K562 (cell line): ENCODE measurements around the gene TMEM38B. TPM values are rescaled to one million over a fixed set of nuclear protein-coding genes. Genes with fewer than 3 reads are reported as not detected.

Experiments
- ATAC-seq: fragments of 200-7000 bp; cut with Tn5 transposase; 3 replicates; pipeline ENCODE4 v1.9.1; 2020; ENCODE audit warnings: moderate library complexity
- BruUV-seq: library from RNA; stranded (reverse); fragments of 400-500 nt; replicated peaks from 2 replicates; lab custom pipeline; 2021; lab: Mats Ljungman, UMichigan
- CTCF ChIA-PET: fragments of 300-600 bp; formaldehyde crosslinking; extraction: SDS; loops from one replicate; lab custom pipeline; 2021; ENCODE audit warnings: low intra/inter-chr PET ratio; lab: Yijun Ruan, JAX
- POLR2A ChIA-PET: fragments of 300-600, 350-650 bp; sonication (Branson Sonifier 250); formaldehyde crosslinking; extraction: SDS; loops from one replicate; lab custom pipeline; 2021; ENCODE audit warnings: antibody characterized with exemption, inconsistent platforms; lab: Yijun Ruan, JAX
- DNase-seq, 4 experiments: peaks; one replicate each; pipeline versions ENCODE4 v3.0.0 to v3.0.0-alpha.2; 2011 to 2018; ENCODE audit warnings: low spot score in 3 of 4, mixed read lengths in 3 of 4; ENCODE audit errors: extremely low read depth in 1 of 4
- FAIRE-seq: peaks from 2 replicates; lab custom pipeline; 2011; peaks lifted over from hg19 to GRCh38; lab: Jason Lieb, UNC
- H2AFZ ChIP-seq: 2 replicates; pipeline ENCODE4 v1.6.0; 2011; ENCODE audit warnings: low read depth, low read length, control low read depth, inconsistent platforms
- H3K27ac ChIP-seq: fragments of 200-600 bp; 3 replicates; pipeline ENCODE4 v1.8.0; 2011; ENCODE audit warnings: low read depth, mild to moderate bottlenecking, control low read depth, inconsistent platforms, low read length, moderate library complexity, mixed read lengths; ENCODE audit errors: extremely low read depth
- H3K27me3 ChIP-seq, 2 experiments: fragments of 300-600 bp in 1 of 2; 2 replicates in 1 of 2; 3 replicates in 1 of 2; pipeline versions ENCODE4 v1.6.0 to v1.8.0; 2011; ENCODE audit warnings: inconsistent platforms in 2 of 2, low read length in 2 of 2, mild to moderate bottlenecking in 1 of 2, mixed read lengths in 1 of 2, moderate library complexity in 1 of 2; ENCODE audit not compliant: control insufficient read depth in 2 of 2, insufficient read depth in 2 of 2
- H3K36me3 ChIP-seq: fragments of 300-600 bp; 3 replicates; pipeline ENCODE4 v1.8.0; 2011; ENCODE audit warnings: mild to moderate bottlenecking, low read length, inconsistent platforms; ENCODE audit not compliant: control insufficient read depth, insufficient read depth
- H3K4me1 ChIP-seq, 2 experiments: fragments of 200-600 bp in 1 of 2; replicated peaks in 1 of 2; 2 replicates in 1 of 2; 3 replicates in 1 of 2; pipeline versions ENCODE4 v1.5.1 to v1.8.0; 2011; ENCODE audit warnings: inconsistent platforms in 2 of 2, low read length in 2 of 2, mild to moderate bottlenecking in 1 of 2, mixed read lengths in 1 of 2, moderate library complexity in 1 of 2; ENCODE audit not compliant: control insufficient read depth in 2 of 2, insufficient read depth in 2 of 2
- H3K4me2 ChIP-seq: 2 replicates; pipeline ENCODE4 v1.6.1; 2011; ENCODE audit warnings: low read length, control low read depth, inconsistent platforms, mixed read lengths; ENCODE audit not compliant: insufficient read depth
- H3K4me3 ChIP-seq: fragments of 200-600 bp; sonication (generic), shearing (Covaris generic); 2 replicates; pipeline ENCODE4 v1.5.1; 2016; ENCODE audit warnings: control low read depth, inconsistent platforms
- H3K79me2 ChIP-seq: fragments of 200-600 bp; 3 replicates; pipeline ENCODE4 v1.8.0; 2011; ENCODE audit warnings: low read length, inconsistent platforms; ENCODE audit not compliant: control insufficient read depth, insufficient read depth
- H3K9ac ChIP-seq, 2 experiments: 2 replicates each; pipeline versions ENCODE4 v1.6.0 to v1.6.1; 2011; ENCODE audit warnings: low read depth in 2 of 2, low read length in 2 of 2, control low read depth in 1 of 2, inconsistent platforms in 1 of 2, mild to moderate bottlenecking in 1 of 2, mixed read lengths in 1 of 2; ENCODE audit not compliant: insufficient read depth in 1 of 2
- H3K9me1 ChIP-seq: one replicate; pipeline ENCODE4 v1.6.0; 2011; ENCODE audit warnings: inconsistent platforms, mild to moderate bottlenecking, low read length, moderate library complexity; ENCODE audit not compliant: control insufficient read depth, insufficient read depth
- H3K9me3 ChIP-seq: replicated peaks from 2 replicates; pipeline ENCODE4 v1.5.1; 2011; ENCODE audit warnings: low read depth, low read length, inconsistent platforms; ENCODE audit not compliant: control insufficient read depth, insufficient read depth
- H4K20me1 ChIP-seq: replicated peaks from 2 replicates; pipeline ENCODE4 v1.6.1; 2011; ENCODE audit warnings: low read length, inconsistent platforms, mixed read lengths; ENCODE audit not compliant: control insufficient read depth, insufficient read depth
- CUX1 ChIP-seq: fragments of 200-800 bp; sonication (Bioruptor generic); IDR thresholded peaks from 2 replicates; pipeline ENCODE4 v1.6.1; 2016; ENCODE audit warnings: missing genetic modification characterization, missing compliant biosample characterization
- WGBS: fragments of 100-300 bp; shearing (Covaris generic); methylation state at CpG from one replicate; pipeline ENCODE4 v1.1.6; 2016; ENCODE audit warnings: low coverage, mixed read lengths; ENCODE audit not compliant: insufficient coverage; ENCODE audit errors: missing lambda C conversion rate; 5-methylcytosine and 5-hydroxymethylcytosine counted together
- in situ Hi-C: fragments of 300-500 bp; cut with MboI; formaldehyde crosslinking; loops from 4 replicates; pipeline ENCODE4 v1.15.0; 2018; ENCODE audit warnings: inconsistent platforms, mixed read lengths
- intact Hi-C: fragments of 100-400 bp; cut with micrococcal nuclease; formaldehyde crosslinking; loops from 2 replicates; pipeline ENCODE4 v1.14.2; 2022
- polyA plus RNA-seq, 8 experiments: library from polyadenylated mRNA; depleted of rRNA in 4 of 8; stranded (reverse) in 5 of 8; unstranded in 3 of 8; fragments of >200 nt; fragmentation: Nextera tagmentation in 2 of 8; fragmentation: Illumina TruSeq in 1 of 8; extraction: Ambion mirVana in 2 of 8; extraction: Trizol in 1 of 8; gene quantifications; 2 replicates each; pipeline versions ENCODE4 v1.2.1 to v1.2.3, GENCODE V29; 2011 to 2014; ENCODE audit warnings: inconsistent platforms in 1 of 8, missing spikeins in 1 of 8
- total RNA-seq, 7 experiments: library from RNA; depleted of rRNA in 6 of 7; stranded (reverse); fragments of >200 nt in 6 of 7; fragmentation: Illumina TruSeq in 2 of 7; extraction: Trizol in 2 of 7; gene quantifications; 2 replicates each; pipeline versions ENCODE4 v1.2.1 to v1.2.3, GENCODE V29; 2011 to 2021; ENCODE audit warnings: low replicate concordance in 1 of 7

Gene TMEM38B
- total and polyA plus RNA-seq, 9 of the 15 experiments (the other 6 are each of a cell fraction or from before 2014, with no cell fraction given): 26.0 to 57.5 (median 38.5) TPM

GRCh38 chr9:105702207-105702606 is 7.9 kb downstream of the TMEM38B start:
- BruUV-seq: no TSS peak
- POLR2A ChIA-PET: interaction anchor here (0.6 to 1.3 kb wide), 2 partner anchors 11 to 21 kb away, joined by 3 to 4 read pairs; no protein-coding TSS in a partner anchor
- CTCF ChIA-PET: no interaction called here
- FAIRE-seq: no peak
- Histone ChIP-seq H4K20me1 (no peaks in the 10 kb centered on the region), H3K9ac (no peak overlapping the region), H3K27me3 (no peaks in the 10 kb centered on the region), H3K4me2 (no peak overlapping the region), H3K9me3 (no peaks in the 10 kb centered on the region), H3K4me1 (peaks cover 3 to 22% of the 10 kb centered on the region in 2 experiments; a peak in 3 of 5 replicates), H3K4me3 (no peak overlapping the region), H2AFZ (no peak overlapping the region), H3K27ac (no peak overlapping the region), H3K36me3 (peaks cover 18% of the 10 kb centered on the region), H3K9me1 (no peaks in the 10 kb centered on the region), H3K79me2 (peaks cover 70% of the 10 kb centered on the region)
- DNase-seq: no peak
- 100% methylated on average over 1 of the region's 1 CpG for whole genome bisulfite sequencing
- intact Hi-C loops: no loop called here
- no peak for ATAC-seq
- in situ Hi-C loops: no loop called here
- no peak for TF ChIP-seq CUX1 (CRISPR knock-in tag)
- TF ChIP-seq, all 486 proteins: peak for 0
